A549 (cell line): Measurements from ENCODE around the gene MARCHF9.
"Not testable (repeated sequence)": the region's sequence is repeated elsewhere in the genome, so short reads cannot be mapped to it uniquely, and the experiment has no call there.

Experiments used
- ELK1 ChIP-seq: fragments of 150-350 bp; IDR thresholded peaks from 2 replicates; pipeline ENCODE4 v1.6.1; 2014; ENCODE audit warnings: low read depth, mild to moderate bottlenecking, low read length
- EP300 ChIP-seq, 2 experiments: fragments of >200 bp; sonication (Bioruptor Twin); formaldehyde crosslinking; IDR thresholded peaks; 2 replicates in 1 of 2; 3 replicates in 1 of 2; pipeline ENCODE4 v1.6.1; 2016 to 2017
- ESRRA ChIP-seq: fragments of 150-350 bp; IDR thresholded peaks from 2 replicates; pipeline ENCODE4 v1.6.1; 2014; ENCODE audit warnings: mild to moderate bottlenecking, low read length, borderline replicate concordance
- FOSL2 ChIP-seq, 2 experiments: fragments of 450-650 bp in 1 of 2; fragments of >200 bp in 1 of 2; sonication (Bioruptor Twin) in 1 of 2; formaldehyde crosslinking; IDR thresholded peaks; 2 replicates each; pipeline versions ENCODE4 v1.5.0 to v1.6.1; 2016 to 2020; ENCODE audit warnings: mild to moderate bottlenecking in 1 of 2, moderate library complexity in 1 of 2
- HDAC2 ChIP-seq: fragments of 200-600 bp; sonication (generic); IDR thresholded peaks from 2 replicates; pipeline ENCODE4 v1.6.1; 2016
- KDM1A ChIP-seq: fragments of 200-600 bp; sonication (generic); IDR thresholded peaks from 2 replicates; pipeline ENCODE4 v1.6.1; 2016; ENCODE audit warnings: low read depth, mild to moderate bottlenecking
- MAFK ChIP-seq: fragments of 450-650 bp; IDR thresholded peaks from 2 replicates; pipeline ENCODE4 v1.6.1; 2014; ENCODE audit not compliant: partially characterized antibody
- PHF8 ChIP-seq: fragments of 200-600 bp; sonication (generic); IDR thresholded peaks from 2 replicates; pipeline ENCODE4 v1.6.1; 2016; ENCODE audit warnings: low read depth, mild to moderate bottlenecking, antibody characterized with exemption, moderate library complexity, borderline replicate concordance
- ZFP36 ChIP-seq: fragments of 450-650 bp; IDR thresholded peaks from 2 replicates; pipeline ENCODE4 v1.6.1; 2014; ENCODE audit warnings: borderline replicate concordance; ENCODE audit not compliant: partially characterized antibody

GRCh38 chr12:57715036-57715748 lies 39.7 kb upstream of the MARCHF9 start:
- not testable (repeated sequence) for TF ChIP-seq HDAC2; ELK1; MAFK; KDM1A; PHF8; ESRRA; FOSL2 (IDR thresholded peaks at IDR 0.05); FOSL2 (CRISPR knock-in tag; IDR thresholded peaks at IDR 0.05); EP300 (IDR thresholded peaks at IDR 0.05); ZFP36
